T-helper 2 cell treated with Interferon-gamma antibody and Interleukin-4, amounts not matched to agents 100 ng/mL and 5 ng/mL, for 36 hours (primary cell): ENCODE data around the gene RAB44. TPM values are rescaled to one million over a fixed set of nuclear protein-coding genes. Genes with fewer than 3 reads are reported as not detected.
"Not testable (repeated sequence)": the region's sequence is repeated elsewhere in the genome, so short reads cannot be mapped to it uniquely, and the experiment has no call there.

Source experiments
- intact Hi-C: fragments of 100-400 bp; cut with micrococcal nuclease; formaldehyde crosslinking; loops from one replicate; pipeline ENCODE4 v1.15.1; 2023
- total RNA-seq: library from RNA; stranded (reverse); gene quantifications from 2 replicates; pipeline ENCODE4 v1.2.3, GENCODE V29; 2022

RAB44 gene
- total RNA-seq, 1 donor from 2014 or later: 0.07 TPM

DNA sequence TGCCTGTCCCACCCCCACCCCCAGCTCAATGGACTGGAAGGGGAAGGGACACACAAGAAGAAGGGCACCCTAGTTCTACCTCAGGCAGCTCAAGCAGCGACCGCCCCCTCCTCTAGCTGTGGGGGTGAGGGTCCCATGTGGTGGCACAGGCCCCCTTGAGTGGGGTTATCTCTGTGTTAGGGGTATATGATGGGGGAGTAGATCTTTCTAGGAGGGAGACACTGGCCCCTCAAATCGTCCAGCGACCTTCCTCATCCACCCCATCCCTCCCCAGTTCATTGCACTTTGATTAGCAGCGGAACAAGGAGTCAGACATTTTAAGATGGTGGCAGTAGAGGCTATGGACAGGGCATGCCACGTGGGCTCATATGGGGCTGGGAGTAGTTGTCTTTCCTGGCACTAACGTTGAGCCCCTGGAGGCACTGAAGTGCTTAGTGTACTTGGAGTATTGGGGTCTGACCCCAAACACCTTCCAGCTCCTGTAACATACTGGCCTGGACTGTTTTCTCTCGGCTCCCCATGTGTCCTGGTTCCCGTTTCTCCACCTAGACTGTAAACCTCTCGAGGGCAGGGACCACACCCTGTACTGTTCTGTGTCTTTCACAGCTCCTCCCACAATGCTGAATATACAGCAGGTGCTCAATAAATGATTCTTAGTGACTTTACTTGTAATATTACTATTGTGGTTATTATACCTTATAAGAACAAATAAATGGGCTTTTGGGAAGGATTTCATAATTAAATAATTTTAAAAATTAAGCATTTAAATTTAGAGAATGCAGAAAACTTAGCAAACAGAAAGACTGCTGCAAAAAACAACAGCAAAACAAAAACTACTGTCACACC is 10.7 kb upstream of the RAB44 start:
- intact Hi-C loops: no loop called here

GRCh38 chr6:36688063-36688738 is 9.4 kb upstream of the RAB44 start:
- intact Hi-C loops: no loop called here

GRCh38 chr6:36688739-36689075 is 8.9 kb upstream of the RAB44 start:
- intact Hi-C loops: no loop called here

DNA sequence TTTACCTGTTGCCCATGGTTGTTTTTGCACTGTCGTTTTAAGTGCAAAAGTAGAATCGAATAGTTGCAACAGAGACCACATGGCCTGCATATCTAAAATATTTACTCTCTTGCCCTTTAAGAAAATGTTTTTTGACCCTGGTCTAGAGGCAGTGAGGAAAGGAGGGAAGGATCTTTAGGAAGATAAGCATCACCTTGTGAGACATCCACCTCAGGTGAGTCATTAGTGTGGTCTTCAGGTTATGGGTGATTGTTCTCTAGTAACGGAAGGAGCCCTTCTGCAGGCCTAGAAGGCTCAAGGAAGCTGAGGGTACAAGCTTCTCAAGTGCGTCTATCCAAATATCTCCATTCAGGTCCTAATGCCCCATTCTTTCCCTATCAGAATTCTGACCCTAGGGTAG is 6.6 kb upstream of the RAB44 start:
- intact Hi-C loops: no loop called here

- intact Hi-C loops: loop anchor here (1.0 kb wide), 1 partner anchor 9 kb away; no protein-coding TSS in a partner anchor
These were observed 6.0 kb upstream of the RAB44 start for GRCh38 chr6:36691612-36692011.

- intact Hi-C loops: loop anchor here (1.0 kb wide), 1 partner anchor 10 kb away; no protein-coding TSS in a partner anchor
These were observed 5.4 kb upstream of the RAB44 start for GRCh38 chr6:36692220-36692619.

DNA sequence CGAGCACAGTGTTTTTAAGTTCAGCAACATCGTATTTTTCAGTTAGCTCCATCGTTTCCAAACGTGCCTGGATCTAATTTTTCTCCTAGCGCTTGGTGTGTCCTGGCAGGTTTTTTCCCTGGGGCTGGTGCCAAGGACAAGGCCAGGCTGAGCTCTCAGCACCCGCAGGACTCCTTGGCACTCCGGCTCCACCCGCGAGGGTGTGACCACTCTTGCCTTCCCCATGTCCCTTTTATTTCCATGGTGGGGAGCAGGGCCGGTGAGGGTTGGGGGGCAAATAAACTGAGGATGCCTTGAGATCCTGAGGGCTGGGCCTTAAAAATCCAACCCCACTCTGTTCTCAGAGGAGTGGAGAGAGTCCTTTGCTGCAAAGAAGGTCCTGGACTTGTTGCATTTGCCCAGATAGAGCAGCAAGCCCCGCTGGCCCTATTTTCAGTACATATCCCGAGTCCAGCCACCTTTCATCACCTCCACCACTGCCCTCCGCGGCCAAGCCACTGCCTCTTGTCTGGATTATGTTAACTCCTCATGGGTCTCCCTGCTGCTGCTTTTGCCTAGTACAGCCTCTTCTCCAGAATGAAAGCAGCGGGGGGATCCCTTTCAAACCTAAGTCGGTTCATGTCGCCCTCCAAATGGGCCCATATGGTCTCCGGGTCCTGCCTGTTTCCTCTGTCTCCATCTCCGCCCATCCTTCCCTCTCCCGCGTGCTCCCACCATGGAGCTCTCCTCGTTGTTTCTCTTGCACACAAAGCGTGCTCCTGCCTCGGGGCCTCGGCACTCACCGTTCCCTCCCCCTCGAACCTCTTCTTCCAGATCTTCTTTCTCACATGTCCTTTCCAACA is 4.5 kb upstream of the RAB44 start:
- intact Hi-C loops: loop anchor here (1.0 kb wide), 1 partner anchor 11 kb away; no protein-coding TSS in a partner anchor

GRCh38 chr6:36694616-36695015 is 3.0 kb upstream of the RAB44 start:
- intact Hi-C loops: loop anchor here (1.0 kb wide), 1 partner anchor 14 kb away; no protein-coding TSS in a partner anchor

GRCh38 chr6:36695414-36695813 is 2.2 kb upstream of the RAB44 start:
- intact Hi-C loops: loop anchor here (1.0 kb wide), 1 partner anchor 15 kb away; no protein-coding TSS in a partner anchor

DNA sequence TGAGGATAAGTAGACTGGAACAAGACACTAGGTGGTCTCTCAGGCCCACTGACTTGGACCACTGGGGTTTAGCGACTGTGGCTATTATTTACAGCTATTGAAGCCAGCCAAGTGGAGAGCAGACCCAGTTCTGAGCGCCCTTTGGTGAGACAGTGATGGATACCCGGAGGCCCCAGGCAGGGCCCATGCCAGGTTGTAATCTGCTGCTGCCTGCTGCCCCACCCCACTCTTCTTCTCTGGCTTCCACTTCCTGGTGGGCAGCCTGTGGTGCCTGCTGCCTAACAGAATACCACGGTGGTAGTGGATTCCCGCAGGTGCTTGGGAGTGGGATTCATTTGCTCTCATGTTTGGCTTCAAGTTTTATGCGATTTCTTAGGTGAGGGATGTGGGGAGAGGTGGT is 570 bp downstream of the RAB44 start:
- intact Hi-C loops: no loop called here

DNA sequence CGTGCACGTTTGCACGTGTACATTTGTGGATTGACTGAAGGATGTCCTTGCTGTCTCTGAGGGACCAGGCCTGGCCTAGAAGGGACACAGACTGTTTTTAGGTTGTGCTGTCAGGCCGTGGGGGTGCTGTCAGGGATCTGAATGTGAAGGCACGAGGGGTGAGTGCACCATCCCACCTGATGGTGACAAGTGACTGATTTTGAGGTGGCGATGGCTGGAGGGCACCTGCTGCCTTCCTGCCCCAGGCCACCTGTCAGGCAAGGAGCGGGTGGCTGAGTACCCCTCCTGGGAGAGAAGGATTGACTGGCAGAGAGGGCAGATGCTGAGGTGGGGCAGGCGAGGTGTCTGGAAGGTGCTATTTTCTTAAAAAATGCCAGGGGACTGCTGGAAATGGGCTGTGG is 1.2 kb downstream of the RAB44 start:
- intact Hi-C loops: no loop called here

DNA sequence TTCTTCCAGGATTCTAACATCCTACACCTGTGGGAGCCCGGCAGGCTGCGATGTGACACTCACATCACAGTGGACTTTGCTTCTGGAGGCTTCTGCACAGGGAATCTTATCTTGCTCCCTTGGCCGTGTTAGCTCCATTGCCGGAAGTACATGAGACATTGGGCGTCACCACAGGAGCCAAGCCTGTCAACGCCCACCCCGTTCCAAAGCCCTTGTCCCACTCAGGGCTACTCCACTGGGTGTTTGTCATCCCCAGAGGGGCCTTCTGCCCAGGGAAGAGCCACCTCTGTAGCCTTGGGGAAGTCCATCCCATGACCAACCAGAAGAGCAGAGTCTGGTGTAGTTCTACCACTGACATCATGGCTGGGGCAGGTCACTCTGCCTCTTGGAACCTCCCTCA is 1.7 kb downstream of the RAB44 start:
- intact Hi-C loops: no loop called here

- intact Hi-C loops: no loop called here
These were observed 2.6 kb downstream of the RAB44 start for GRCh38 chr6:36700071-36700812.

DNA sequence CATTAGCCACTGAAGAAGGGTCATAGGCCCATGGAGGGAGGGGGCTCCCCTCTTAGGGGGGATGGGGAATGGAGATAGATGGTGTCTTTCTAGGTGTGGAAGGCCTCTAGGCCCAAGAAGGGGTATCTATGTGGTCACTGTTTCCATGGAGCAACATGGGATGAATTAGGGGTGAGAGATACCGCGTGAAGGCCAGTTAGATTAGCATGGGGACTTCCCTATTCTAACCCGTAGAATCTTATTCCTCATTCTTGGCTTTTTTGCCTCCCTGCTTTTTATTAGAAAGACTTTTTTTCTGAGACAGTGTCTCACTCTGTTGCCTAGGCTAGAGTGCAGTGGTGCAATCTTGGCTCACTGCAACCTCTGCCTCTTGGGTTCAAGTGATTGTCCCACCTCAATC is 3.2 kb downstream of the RAB44 start:
- intact Hi-C loops: no loop called here

DNA sequence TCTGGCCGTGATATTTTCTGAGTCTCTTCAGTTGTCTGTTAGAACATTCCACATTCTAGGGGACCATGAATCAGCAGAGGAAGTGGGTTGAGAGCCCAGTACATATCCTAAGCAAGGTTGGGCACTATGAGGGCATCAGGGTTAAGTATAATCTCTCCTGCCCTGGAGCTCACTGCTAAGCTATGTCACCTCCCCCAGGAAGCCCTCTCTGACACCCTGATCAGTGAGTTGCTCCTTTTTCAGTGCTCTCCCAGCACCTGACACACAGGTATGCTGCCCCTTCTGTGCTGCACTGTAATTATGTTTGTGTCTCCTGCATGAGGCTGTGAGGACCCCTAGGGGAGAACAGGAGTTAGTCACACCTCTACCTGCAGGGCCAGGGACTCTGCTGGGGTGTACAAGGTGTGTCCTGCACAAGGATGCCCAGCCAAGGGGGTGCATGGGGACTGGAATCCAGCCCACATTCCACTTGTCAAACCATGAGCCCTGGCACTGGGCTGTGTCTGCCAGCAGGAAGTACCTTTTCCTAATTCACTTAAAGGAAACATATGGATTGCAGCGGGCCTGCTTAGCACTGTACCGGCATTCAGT is 3.9 kb downstream of the RAB44 start:
- intact Hi-C loops: no loop called here

DNA sequence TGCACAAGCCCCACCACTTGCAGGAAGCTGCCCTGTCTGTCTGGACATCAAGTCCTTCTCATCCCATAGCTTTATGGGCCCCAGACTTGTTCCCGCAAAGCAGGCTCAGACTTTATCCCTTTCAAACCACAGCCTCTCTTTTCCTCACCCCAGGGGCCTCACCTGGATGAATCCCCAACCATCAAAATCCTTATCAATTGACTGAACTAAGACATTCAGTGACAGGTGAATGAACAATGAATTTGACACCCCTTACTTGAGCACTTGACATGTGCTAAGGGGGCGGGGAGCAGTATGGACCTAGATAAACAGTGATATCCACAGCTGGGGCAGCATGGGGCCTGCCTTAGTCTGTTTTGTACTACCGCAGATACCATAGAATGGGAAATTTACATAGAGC is 5.0 kb downstream of the RAB44 start:
- intact Hi-C loops: no loop called here

GRCh38 chr6:36703081-36703606 is 5.5 kb downstream of the RAB44 start:
- intact Hi-C loops: no loop called here

DNA sequence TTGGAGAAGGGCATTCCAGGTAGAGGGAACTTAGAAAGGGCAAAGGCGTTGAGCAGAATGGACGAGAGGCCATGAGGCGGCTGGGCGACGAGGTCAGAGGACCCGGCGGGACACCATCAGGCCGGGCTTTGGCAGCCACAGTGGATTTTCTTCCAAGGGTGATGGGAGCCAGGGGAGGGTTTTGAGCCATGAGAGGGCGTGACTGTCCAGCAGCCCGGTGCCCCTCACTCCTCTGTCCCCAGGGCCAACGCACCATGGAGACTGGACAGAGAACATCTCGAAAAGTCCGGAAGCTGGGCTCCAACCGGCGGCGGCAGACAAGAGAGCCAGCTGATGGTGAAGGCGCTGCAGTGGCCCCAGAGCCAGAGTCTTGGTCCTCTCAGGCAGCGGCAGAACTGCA is 6.4 kb downstream of the RAB44 start:
- intact Hi-C loops: no loop called here

- intact Hi-C loops: not testable (repeated sequence)
These were observed 7.4 kb downstream of the RAB44 start for GRCh38 chr6:36704961-36705577.

GRCh38 chr6:36706339-36706738 is 8.7 kb downstream of the RAB44 start:
- intact Hi-C loops: no loop called here
